H9 (cell line): ENCODE results near the gene PIP4K2A. TPM values are rescaled to one million over a fixed set of nuclear protein-coding genes. Genes with fewer than 3 reads are reported as not detected.

Experiments used
- DNase-seq: peaks from one replicate; pipeline ENCODE4 v3.0.0-alpha.2; 2017
- H2AFZ ChIP-seq: one replicate; pipeline ENCODE4 v1.6.1; 2013; ENCODE audit warnings: mild to moderate bottlenecking, low read length, control low read depth, moderate library complexity
- H2AK5ac ChIP-seq: 2 replicates; pipeline ENCODE4 v1.6.1; 2013; ENCODE audit warnings: low read length, control low read depth, mixed read lengths; ENCODE audit not compliant: insufficient read length
- H2BK120ac ChIP-seq: one replicate; pipeline ENCODE4 v1.6.1; 2013; ENCODE audit warnings: low read depth, mild to moderate bottlenecking, low read length, control low read depth, inconsistent platforms; ENCODE audit not compliant: poor library complexity, severe bottlenecking
- H2BK12ac ChIP-seq: 2 replicates; pipeline ENCODE4 v1.6.1; 2013; ENCODE audit warnings: low read length, control low read depth, mixed read lengths, low read depth; ENCODE audit not compliant: insufficient read length
- H2BK15ac ChIP-seq: 2 replicates; pipeline ENCODE4 v1.6.1; 2013; ENCODE audit warnings: low read depth, low read length, control low read depth
- H2BK20ac ChIP-seq: one replicate; pipeline ENCODE4 v1.6.1; 2013; ENCODE audit warnings: low read depth, mild to moderate bottlenecking, low read length, control low read depth, inconsistent platforms; ENCODE audit not compliant: poor library complexity, severe bottlenecking
- H2BK5ac ChIP-seq: 2 replicates; pipeline ENCODE4 v1.6.1; 2013; ENCODE audit warnings: low read length, control low read depth, mixed read lengths; ENCODE audit not compliant: insufficient read length
- H3K14ac ChIP-seq: 2 replicates; pipeline ENCODE4 v1.6.1; 2013; ENCODE audit warnings: low read length, control low read depth; ENCODE audit not compliant: insufficient read depth
- H3K18ac ChIP-seq: 2 replicates; pipeline ENCODE4 v1.6.1; 2013; ENCODE audit warnings: low read depth, mild to moderate bottlenecking, mixed read lengths, low read length, control low read depth; ENCODE audit not compliant: insufficient read length
- H3K23ac ChIP-seq: 2 replicates; pipeline ENCODE4 v1.6.1; 2013; ENCODE audit warnings: low read length, control low read depth, mixed read lengths, low read depth; ENCODE audit not compliant: insufficient read length
- H3K23me2 ChIP-seq: 2 replicates; pipeline ENCODE4 v1.6.1; 2013; ENCODE audit warnings: low read depth, mild to moderate bottlenecking, mixed read lengths, low read length, control low read depth; ENCODE audit not compliant: insufficient read length, poor library complexity, severe bottlenecking
- H3K27ac ChIP-seq: 2 replicates; pipeline ENCODE4 v1.5.1; 2013; ENCODE audit warnings: low read length, control low read depth, mixed read lengths, low read depth; ENCODE audit not compliant: insufficient read length
- H3K27me3 ChIP-seq: 2 replicates; pipeline ENCODE4 v1.6.1; 2013; ENCODE audit warnings: low read length, control low read depth, inconsistent platforms; ENCODE audit not compliant: insufficient read depth
- H3K4ac ChIP-seq: 2 replicates; pipeline ENCODE4 v1.6.1; 2013; ENCODE audit warnings: low read depth, mild to moderate bottlenecking, control low read depth, inconsistent platforms, low read length, moderate library complexity
- H3K4me1 ChIP-seq: 2 replicates; pipeline ENCODE4 v1.6.1; 2013; ENCODE audit warnings: low read length, control low read depth, inconsistent platforms; ENCODE audit not compliant: insufficient read depth
- H3K4me2 ChIP-seq: 2 replicates; pipeline ENCODE4 v1.6.1; 2013; ENCODE audit warnings: low read length, control low read depth, mixed read lengths; ENCODE audit not compliant: insufficient read length, insufficient read depth
- H3K56ac ChIP-seq: 2 replicates; pipeline ENCODE4 v1.6.1; 2013; ENCODE audit warnings: low read depth, mild to moderate bottlenecking, mixed read lengths, low read length, control low read depth; ENCODE audit not compliant: insufficient read length
- H3K79me1 ChIP-seq: 2 replicates; pipeline ENCODE4 v1.6.1; 2013; ENCODE audit warnings: low read depth, mild to moderate bottlenecking, moderate library complexity, low read length, control low read depth, inconsistent platforms; ENCODE audit not compliant: insufficient read depth, poor library complexity, severe bottlenecking
- H3K79me2 ChIP-seq: 2 replicates; pipeline ENCODE4 v1.6.1; 2013; ENCODE audit warnings: low read length, control low read depth, inconsistent platforms; ENCODE audit not compliant: insufficient read depth
- H3K9ac ChIP-seq: 2 replicates; pipeline ENCODE4 v1.6.1; 2013; ENCODE audit warnings: low read length, control low read depth, mixed read lengths; ENCODE audit not compliant: insufficient read length; ENCODE audit errors: extremely low read depth
- H3K9me3 ChIP-seq: one replicate; pipeline ENCODE4 v1.6.1; 2013; ENCODE audit warnings: low read depth, low read length, inconsistent platforms; ENCODE audit not compliant: control insufficient read depth
- H3T11ph ChIP-seq: one replicate; pipeline ENCODE4 v1.6.1; 2013; ENCODE audit warnings: mild to moderate bottlenecking, low read length, control low read depth, inconsistent platforms
- H4K20me1 ChIP-seq: one replicate; pipeline ENCODE4 v1.6.1; 2013; ENCODE audit not compliant: control insufficient read depth, insufficient read length, insufficient read depth
- H4K5ac ChIP-seq: 2 replicates; pipeline ENCODE4 v1.6.1; 2013; ENCODE audit warnings: low read depth, mild to moderate bottlenecking, mixed read lengths, low read length, control low read depth; ENCODE audit not compliant: insufficient read length
- H4K8ac ChIP-seq: replicated peaks from 2 replicates; pipeline ENCODE4 v1.6.1; 2013; ENCODE audit warnings: low read length, control low read depth, mixed read lengths, low read depth; ENCODE audit not compliant: insufficient read length
- H4K91ac ChIP-seq: 2 replicates; pipeline ENCODE4 v1.6.1; 2013; ENCODE audit warnings: low read depth, mild to moderate bottlenecking, moderate library complexity, mixed read lengths, low read length, control low read depth; ENCODE audit not compliant: insufficient read length
- H3K27ac Mint-ChIP-seq, 3 experiments: 2 replicates in 2 of 3; 3 replicates in 1 of 3; pipeline ENCODE4 v1.8.0; 2020 to 2021; ENCODE audit warnings: mixed read lengths in 3 of 3, mild to moderate bottlenecking in 1 of 3, moderate library complexity in 1 of 3
- H3K27me3 Mint-ChIP-seq: 2 replicates; pipeline ENCODE4 v1.8.0; 2021; ENCODE audit warnings: low read depth, mild to moderate bottlenecking, moderate library complexity, mixed read lengths
- H3K36me3 Mint-ChIP-seq, 3 experiments: 2 replicates in 2 of 3; 3 replicates in 1 of 3; pipeline ENCODE4 v1.8.0; 2020 to 2021; ENCODE audit warnings: low read depth in 3 of 3, mixed read lengths in 3 of 3; ENCODE audit not compliant: insufficient read depth in 1 of 3
- H3K4me1 Mint-ChIP-seq, 2 experiments: 2 replicates each; pipeline ENCODE4 v1.8.0; 2020; ENCODE audit warnings: mixed read lengths in 2 of 2
- H3K4me3 Mint-ChIP-seq, 2 experiments: 2 replicates in 1 of 2; 3 replicates in 1 of 2; pipeline ENCODE4 v1.8.0; 2020 to 2021; ENCODE audit warnings: mild to moderate bottlenecking in 2 of 2, mixed read lengths in 2 of 2, moderate library complexity in 1 of 2
- H3K9me3 Mint-ChIP-seq, 2 experiments: 2 replicates in 1 of 2; 3 replicates in 1 of 2; pipeline ENCODE4 v1.8.0; 2020; ENCODE audit warnings: mild to moderate bottlenecking in 2 of 2, mixed read lengths in 2 of 2, moderate library complexity in 1 of 2
- WGBS: extraction: QIAGEN DNeasy Blood & Tissue Kit; methylation state at CpG from one replicate; pipeline ENCODE4 v1.1.7; 2013; ENCODE audit warnings: missing lambda C conversion rate, low lambda C conversion rate, mixed read lengths; ENCODE audit not compliant: insufficient read length; ENCODE audit errors: extremely low coverage; 5-methylcytosine and 5-hydroxymethylcytosine counted together
- total RNA-seq: library from RNA; stranded (reverse); gene quantifications from 2 replicates; pipeline ENCODE4 v1.2.1, GENCODE V29; 2021
- TF ChIP-seq, protein P1 (sequence below): fragments of 200-600 bp; sonication (generic); conservative IDR thresholded peaks from 3 replicates; pipeline ENCODE4 v1.8.0; 2021; ENCODE audit warnings: antibody characterized with exemption, mild to moderate bottlenecking

PIP4K2A gene
- total RNA-seq, 1 experiment from 2014 or later = 33.6 TPM

DNA sequence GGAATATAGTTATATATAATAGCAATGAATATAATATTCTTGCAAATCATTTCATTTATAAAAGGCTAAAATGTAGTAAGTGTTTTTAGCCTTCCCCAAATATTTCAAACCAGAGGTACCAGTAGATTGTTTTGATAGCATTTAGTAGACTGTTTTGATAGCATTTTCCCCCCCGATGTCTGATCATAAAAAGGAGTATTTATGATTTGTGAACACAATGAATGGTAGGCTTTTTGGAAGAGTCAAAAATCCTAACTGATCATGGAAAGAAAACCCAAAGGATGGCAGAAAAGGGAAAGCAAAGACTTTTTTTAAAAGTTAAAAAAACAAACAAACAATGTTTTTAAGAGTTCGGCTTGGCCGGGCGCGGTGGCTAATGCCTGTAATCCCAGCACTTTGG, 152.5 kb downstream of the PIP4K2A start:
- H3K14ac ChIP-seq = no peak overlapping the region
- H2BK15ac ChIP-seq = no peak overlapping the region
- H3K4me1 Mint-ChIP-seq = peaks cover 18 to 21% of the 10 kb centered on the region in 2 experiments
- H3K9ac ChIP-seq = no peak overlapping the region
- no CpG with 5 or more reads among the region's 5 CpGs for WGBS
- H4K8ac ChIP-seq = no peak overlapping the region
- peaks cover 8 to 10% of the 10 kb centered on the region in 2 experiments; a peak in 4 of 5 replicates for H3K9me3 Mint-ChIP-seq
- H3T11ph ChIP-seq = no peak overlapping the region
- no peaks in the 10 kb centered on the region for H3K9me3 ChIP-seq
- H2BK12ac ChIP-seq = no peak overlapping the region
- no peak overlapping the region for H2BK5ac ChIP-seq
- no peak overlapping the region for H2AK5ac ChIP-seq
- H4K91ac ChIP-seq = no peak overlapping the region
- H3K4me3 Mint-ChIP-seq = no peak overlapping the region
- H3K27ac ChIP-seq = no peak overlapping the region
- TF ChIP-seq, protein P1, sequence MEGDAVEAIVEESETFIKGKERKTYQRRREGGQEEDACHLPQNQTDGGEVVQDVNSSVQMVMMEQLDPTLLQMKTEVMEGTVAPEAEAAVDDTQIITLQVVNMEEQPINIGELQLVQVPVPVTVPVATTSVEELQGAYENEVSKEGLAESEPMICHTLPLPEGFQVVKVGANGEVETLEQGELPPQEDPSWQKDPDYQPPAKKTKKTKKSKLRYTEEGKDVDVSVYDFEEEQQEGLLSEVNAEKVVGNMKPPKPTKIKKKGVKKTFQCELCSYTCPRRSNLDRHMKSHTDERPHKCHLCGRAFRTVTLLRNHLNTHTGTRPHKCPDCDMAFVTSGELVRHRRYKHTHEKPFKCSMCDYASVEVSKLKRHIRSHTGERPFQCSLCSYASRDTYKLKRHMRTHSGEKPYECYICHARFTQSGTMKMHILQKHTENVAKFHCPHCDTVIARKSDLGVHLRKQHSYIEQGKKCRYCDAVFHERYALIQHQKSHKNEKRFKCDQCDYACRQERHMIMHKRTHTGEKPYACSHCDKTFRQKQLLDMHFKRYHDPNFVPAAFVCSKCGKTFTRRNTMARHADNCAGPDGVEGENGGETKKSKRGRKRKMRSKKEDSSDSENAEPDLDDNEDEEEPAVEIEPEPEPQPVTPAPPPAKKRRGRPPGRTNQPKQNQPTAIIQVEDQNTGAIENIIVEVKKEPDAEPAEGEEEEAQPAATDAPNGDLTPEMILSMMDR = no peak
- no peak overlapping the region for H3K27ac Mint-ChIP-seq
- no peaks in the 10 kb centered on the region for H3K79me1 ChIP-seq
- no peak for DNase-seq
- H3K23me2 ChIP-seq = no peaks in the 10 kb centered on the region
- H2BK120ac ChIP-seq = no peak overlapping the region
- no peaks in the 10 kb centered on the region for H4K20me1 ChIP-seq
- H2AFZ ChIP-seq = no peak overlapping the region
- H4K5ac ChIP-seq = no peak overlapping the region
- no peaks in the 10 kb centered on the region for H3K79me2 ChIP-seq
- no peaks in the 10 kb centered on the region for H3K27me3 ChIP-seq
- no peak overlapping the region for H3K4ac ChIP-seq
- no peak overlapping the region for H3K18ac ChIP-seq
- H3K56ac ChIP-seq = no peak overlapping the region
- H3K23ac ChIP-seq = no peak overlapping the region
- H2BK20ac ChIP-seq = no peak overlapping the region
- no peaks in the 10 kb centered on the region for H3K27me3 Mint-ChIP-seq
- no peaks in the 10 kb centered on the region for H3K4me1 ChIP-seq
- no peak overlapping the region for H3K4me2 ChIP-seq
- H3K36me3 Mint-ChIP-seq = peaks cover 16 to 32% (median 27%) of the 10 kb centered on the region in 3 experiments
